OCI-LY7 (cell line): Measurements from ENCODE around the gene COG2.

ENCODE experiments used
- EZH2phosphoT487 ChIP-seq: fragments of 200-600 bp; sonication (generic); IDR thresholded peaks from 2 replicates; pipeline ENCODE4 v1.6.1; 2018; ENCODE audit warnings: low read depth, borderline replicate concordance, mild to moderate bottlenecking, mixed run types, antibody characterized with exemption, low read length, moderate library complexity, mixed read lengths
- TF ChIP-seq, protein P1 (sequence below): fragments of 200-600 bp; sonication (generic); conservative IDR thresholded peaks from 2 replicates; pipeline ENCODE4 v1.5.1; 2014; ENCODE audit warnings: mild to moderate bottlenecking, antibody characterized with exemption, low read length, moderate library complexity, mixed read lengths

DNA sequence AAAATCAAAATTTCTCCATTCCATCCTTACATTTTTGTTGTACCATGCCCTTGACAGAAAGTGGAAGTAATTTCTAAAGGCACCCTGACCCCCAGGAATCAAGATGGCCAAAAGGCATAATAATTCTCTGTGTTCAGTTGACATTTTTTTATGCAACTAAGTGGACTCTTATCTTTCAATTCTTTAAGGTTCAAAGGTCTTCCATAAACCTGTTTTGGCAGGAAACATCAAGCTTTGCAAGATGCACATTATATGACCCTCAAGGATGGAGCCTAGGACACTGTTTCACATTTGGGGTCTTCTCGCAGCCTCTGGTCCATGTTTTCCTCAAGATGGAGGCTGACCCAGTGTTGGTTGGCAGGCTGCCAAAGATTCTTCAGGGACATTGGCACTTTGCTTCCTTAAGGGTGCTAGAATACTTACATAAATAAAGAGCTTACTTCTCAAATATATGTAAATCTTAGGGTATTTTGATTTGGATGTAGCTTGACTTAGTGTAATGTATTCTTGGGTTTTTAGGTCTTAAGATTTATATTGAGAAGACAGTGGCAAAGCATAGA is 48.0 kb upstream of the COG2 start:
- TF ChIP-seq, protein P1, sequence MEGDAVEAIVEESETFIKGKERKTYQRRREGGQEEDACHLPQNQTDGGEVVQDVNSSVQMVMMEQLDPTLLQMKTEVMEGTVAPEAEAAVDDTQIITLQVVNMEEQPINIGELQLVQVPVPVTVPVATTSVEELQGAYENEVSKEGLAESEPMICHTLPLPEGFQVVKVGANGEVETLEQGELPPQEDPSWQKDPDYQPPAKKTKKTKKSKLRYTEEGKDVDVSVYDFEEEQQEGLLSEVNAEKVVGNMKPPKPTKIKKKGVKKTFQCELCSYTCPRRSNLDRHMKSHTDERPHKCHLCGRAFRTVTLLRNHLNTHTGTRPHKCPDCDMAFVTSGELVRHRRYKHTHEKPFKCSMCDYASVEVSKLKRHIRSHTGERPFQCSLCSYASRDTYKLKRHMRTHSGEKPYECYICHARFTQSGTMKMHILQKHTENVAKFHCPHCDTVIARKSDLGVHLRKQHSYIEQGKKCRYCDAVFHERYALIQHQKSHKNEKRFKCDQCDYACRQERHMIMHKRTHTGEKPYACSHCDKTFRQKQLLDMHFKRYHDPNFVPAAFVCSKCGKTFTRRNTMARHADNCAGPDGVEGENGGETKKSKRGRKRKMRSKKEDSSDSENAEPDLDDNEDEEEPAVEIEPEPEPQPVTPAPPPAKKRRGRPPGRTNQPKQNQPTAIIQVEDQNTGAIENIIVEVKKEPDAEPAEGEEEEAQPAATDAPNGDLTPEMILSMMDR: no peak
- TF ChIP-seq EZH2phosphoT487: no peak
